ENCODE measurements around the gene BLVRA. TPM values are rescaled to one million over a fixed set of nuclear protein-coding genes. Genes with fewer than 3 reads are reported as not detected.
"Not testable (repeated sequence)": the region's sequence is repeated elsewhere in the genome, so short reads cannot be mapped to it uniquely, and the experiment has no call there.

The BLVRA gene
- total RNA-seq, 3 donors from 2014 or later (not counting 1 experiment from before 2014, with no cell fraction given) = 19.8 to 25.6 (median 20.9) TPM

DNA sequence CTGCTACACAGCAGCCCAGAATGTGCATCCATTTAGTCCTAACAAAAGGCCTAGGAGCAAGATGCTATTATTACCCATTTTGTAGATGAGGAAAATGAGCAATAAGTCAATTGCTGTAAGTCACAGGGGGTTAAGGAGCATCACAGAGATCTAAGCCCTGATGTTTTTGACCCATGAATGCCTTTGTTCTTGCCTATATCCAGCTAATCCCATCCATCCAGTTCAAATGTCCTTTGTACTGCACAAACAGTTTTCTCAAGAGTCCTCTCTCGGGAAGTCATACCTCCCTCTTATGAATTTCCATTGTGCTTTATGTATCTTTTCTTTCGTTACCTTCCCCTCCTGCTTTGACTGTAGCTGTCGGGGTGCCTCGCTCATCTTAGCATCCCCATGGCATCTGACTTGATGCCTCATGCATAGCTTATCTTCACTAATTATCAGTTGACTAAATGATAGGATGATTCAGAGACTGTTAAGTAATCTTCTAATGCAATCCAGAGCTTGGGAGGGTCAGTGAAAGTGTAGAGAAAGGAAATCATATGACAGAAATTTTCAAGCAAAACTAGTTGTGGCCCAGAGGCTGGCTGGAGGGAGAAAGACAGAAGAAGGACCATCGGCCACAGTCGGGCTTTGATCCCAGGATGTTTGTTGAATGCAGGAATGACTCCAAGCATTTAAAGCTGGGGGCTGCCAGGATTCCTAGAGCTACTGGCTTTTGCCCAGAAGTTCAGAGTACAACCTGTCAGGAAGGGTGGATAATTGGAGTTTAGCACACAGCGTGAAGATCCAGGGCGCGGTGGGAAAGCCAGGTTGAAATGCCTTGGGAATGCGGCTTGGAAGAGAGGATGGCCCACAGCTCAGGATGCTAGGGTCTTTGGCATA lies 23.5 kb downstream of the BLVRA start:
- no peaks in the 10 kb centered on the region for H3K27me3 ChIP-seq (ENCODE audit: control insufficient read depth, insufficient read depth, low read length)
- intact Hi-C loops (cut with micrococcal nuclease) = no loop called here
- DNase-seq = no peak
- no peak for TF ChIP-seq CTCF (IDR thresholded peaks at IDR 0.05)
- no peak overlapping the region for H3K4me3 Mint-ChIP-seq
- WGBS (ENCODE audit: insufficient coverage) = 97% methylated on average over 10 of the region's 10 CpGs
- H3K27me3 Mint-ChIP-seq (ENCODE audit: low read depth in 2 of 2) = no peaks in the 10 kb centered on the region
- no peak overlapping the region for H3K27ac ChIP-seq (ENCODE audit: low read length)
- no peak for ATAC-seq
- H3K4me1 Mint-ChIP-seq = peaks cover 0 to 20% of the 10 kb centered on the region in 2 donors
- no peak overlapping the region for H3K4me3 ChIP-seq (ENCODE audit: low read length)
- no peaks in the 10 kb centered on the region for H3K36me3 ChIP-seq (ENCODE audit: control insufficient read depth, insufficient read depth, low read length)
- no peaks in the 10 kb centered on the region for H3K9me3 Mint-ChIP-seq
- H3K4me1 ChIP-seq (ENCODE audit: control insufficient read depth, insufficient read depth, low read length) = no peaks in the 10 kb centered on the region
- peak overlapping the region in 1 of 2 donors; percentile 8 for H3K27ac Mint-ChIP-seq
- no peaks in the 10 kb centered on the region for H3K36me3 Mint-ChIP-seq
- no peaks in the 10 kb centered on the region for H3K9me3 ChIP-seq (ENCODE audit: control insufficient read depth, insufficient read depth, low read length)

- Histone ChIP-seq H3K4me1 (ENCODE audit: control insufficient read depth, insufficient read depth, low read length) (no peaks in the 10 kb centered on the region), H3K4me3 (ENCODE audit: low read length) (no peak overlapping the region), H3K36me3 (ENCODE audit: control insufficient read depth, insufficient read depth, low read length) (no peaks in the 10 kb centered on the region), H3K9me3 (ENCODE audit: control insufficient read depth, insufficient read depth, low read length) (no peaks in the 10 kb centered on the region), H3K27ac (ENCODE audit: low read length) (no peak overlapping the region), H3K27me3 (ENCODE audit: control insufficient read depth, insufficient read depth, low read length) (no peaks in the 10 kb centered on the region)
- ATAC-seq (no peak), DNase-seq (no peak)
- H3K4me1 Mint-ChIP-seq = peaks cover 0 to 20% of the 10 kb centered on the region in 2 donors
- no peak overlapping the region for H3K4me3 Mint-ChIP-seq
- H3K27me3 Mint-ChIP-seq (ENCODE audit: low read depth in 2 of 2) = no peaks in the 10 kb centered on the region
- 96% methylated on average over 6 of the region's 8 CpGs for WGBS (ENCODE audit: insufficient coverage)
- H3K9me3 Mint-ChIP-seq = no peaks in the 10 kb centered on the region
- intact Hi-C loops (cut with micrococcal nuclease) = no loop called here
- H3K36me3 Mint-ChIP-seq = no peaks in the 10 kb centered on the region
- no peak for TF ChIP-seq CTCF (IDR thresholded peaks at IDR 0.05)
- H3K27ac Mint-ChIP-seq = no peak overlapping the region
These were observed 24.5 kb downstream of the BLVRA start for GRCh38 chr7:43782768-43783555.

DNA sequence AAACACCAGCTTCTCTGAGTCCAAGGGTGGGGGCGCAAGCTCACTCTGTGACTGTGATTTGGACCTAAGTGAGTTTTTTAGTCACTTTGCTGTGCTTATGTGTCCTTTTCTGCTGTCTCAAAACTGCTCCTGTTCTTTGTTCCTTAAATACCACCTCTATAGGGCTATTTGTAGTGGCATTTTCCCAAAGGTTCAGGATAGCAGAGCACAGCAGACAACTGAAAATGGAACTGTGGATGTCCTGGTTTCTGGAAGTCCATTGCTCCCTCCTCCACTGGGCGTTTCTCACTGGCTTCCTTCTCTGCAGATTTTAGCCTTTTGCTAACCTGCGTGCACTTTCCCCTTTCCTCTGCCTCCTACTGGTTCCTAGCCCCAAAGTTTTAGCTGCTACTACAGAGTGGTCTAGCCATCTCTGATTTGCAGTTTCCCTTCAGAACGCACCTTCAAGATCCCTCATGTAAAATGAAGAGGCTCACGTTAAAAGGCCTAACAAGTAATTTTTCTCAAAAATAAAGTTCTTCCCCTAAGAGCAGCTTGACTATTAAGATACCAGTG lies 25.6 kb downstream of the BLVRA start:
- Mint-ChIP-seq H3K4me3 (no peak overlapping the region), H3K4me1 (peaks cover 0 to 15% of the 10 kb centered on the region in 2 donors), H3K27me3 (ENCODE audit: low read depth in 2 of 2) (no peaks in the 10 kb centered on the region), H3K36me3 (no peaks in the 10 kb centered on the region), H3K27ac (no peak overlapping the region), H3K9me3 (no peaks in the 10 kb centered on the region)
- Histone ChIP-seq H3K9me3 (ENCODE audit: control insufficient read depth, insufficient read depth, low read length) (no peaks in the 10 kb centered on the region), H3K4me1 (ENCODE audit: control insufficient read depth, insufficient read depth, low read length) (no peaks in the 10 kb centered on the region), H3K4me3 (ENCODE audit: low read length) (no peak overlapping the region), H3K27me3 (ENCODE audit: control insufficient read depth, insufficient read depth, low read length) (no peaks in the 10 kb centered on the region), H3K36me3 (ENCODE audit: control insufficient read depth, insufficient read depth, low read length) (peaks cover 3% of the 10 kb centered on the region), H3K27ac (ENCODE audit: low read length) (no peak overlapping the region)
- DNase-seq (no peak), ATAC-seq (no peak)
- no peak for TF ChIP-seq CTCF (IDR thresholded peaks at IDR 0.05)
- 90% methylated on average over 5 of the region's 5 CpGs for WGBS (ENCODE audit: insufficient coverage)
- intact Hi-C loops (cut with micrococcal nuclease) = no loop called here

DNA sequence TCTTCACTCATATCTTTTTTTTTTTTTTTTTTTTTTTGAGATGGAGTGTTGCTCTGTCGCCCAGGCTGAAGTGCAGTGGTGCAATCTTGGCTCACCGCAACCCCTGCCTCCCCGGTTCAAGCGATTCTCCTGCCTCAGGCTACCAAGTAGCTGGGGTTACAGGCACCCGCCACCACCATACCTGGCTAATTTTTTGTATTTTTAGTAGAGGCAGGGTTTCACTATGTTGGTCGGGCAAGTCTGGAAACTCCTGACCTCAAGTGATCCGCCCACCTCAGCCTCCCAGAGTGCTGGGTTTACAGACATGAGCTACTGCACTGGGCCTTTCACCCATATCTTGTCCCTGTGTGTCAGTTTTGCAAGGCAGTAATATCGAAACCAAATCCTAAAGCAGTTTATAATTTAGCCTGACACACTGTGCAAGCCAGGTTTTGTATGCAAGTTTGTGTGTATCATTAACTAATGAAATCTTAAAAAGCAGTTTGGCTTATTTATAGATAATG lies 26.2 kb downstream of the BLVRA start:
- intact Hi-C loops (cut with micrococcal nuclease); H3K4me3 ChIP-seq (ENCODE audit: low read length); H3K36me3 Mint-ChIP-seq; H3K27ac ChIP-seq (ENCODE audit: low read length); H3K36me3 ChIP-seq (ENCODE audit: control insufficient read depth, insufficient read depth, low read length); H3K4me1 ChIP-seq (ENCODE audit: control insufficient read depth, insufficient read depth, low read length); H3K4me3 Mint-ChIP-seq; H3K27ac Mint-ChIP-seq; H3K27me3 Mint-ChIP-seq (ENCODE audit: low read depth in 2 of 2); ATAC-seq; H3K9me3 Mint-ChIP-seq; H3K9me3 ChIP-seq (ENCODE audit: control insufficient read depth, insufficient read depth, low read length); H3K27me3 ChIP-seq (ENCODE audit: control insufficient read depth, insufficient read depth, low read length): not testable (repeated sequence)
- peaks cover 0 to 15% of the 10 kb centered on the region in 2 donors for H3K4me1 Mint-ChIP-seq
- 86% methylated on average over 8 of the region's 8 CpGs for WGBS (ENCODE audit: insufficient coverage)
- peak in 1 of 2 donors; percentile 24 for DNase-seq
